HG02759 (cell line): Measurements from ENCODE around the gene OR2Y1.
"Not testable (repeated sequence)": the region's sequence is repeated elsewhere in the genome, so short reads cannot be mapped to it uniquely, and the experiment has no call there.

ENCODE experiments used
- ATAC-seq: cut with Tn5 transposase; IDR thresholded peaks from one replicate; pipeline ENCODE4 v1.9.1; 2021; ENCODE audit warnings: mild to moderate bottlenecking, moderate library complexity; ENCODE audit not compliant: unreplicated experiment

Gene OR2Y1

DNA sequence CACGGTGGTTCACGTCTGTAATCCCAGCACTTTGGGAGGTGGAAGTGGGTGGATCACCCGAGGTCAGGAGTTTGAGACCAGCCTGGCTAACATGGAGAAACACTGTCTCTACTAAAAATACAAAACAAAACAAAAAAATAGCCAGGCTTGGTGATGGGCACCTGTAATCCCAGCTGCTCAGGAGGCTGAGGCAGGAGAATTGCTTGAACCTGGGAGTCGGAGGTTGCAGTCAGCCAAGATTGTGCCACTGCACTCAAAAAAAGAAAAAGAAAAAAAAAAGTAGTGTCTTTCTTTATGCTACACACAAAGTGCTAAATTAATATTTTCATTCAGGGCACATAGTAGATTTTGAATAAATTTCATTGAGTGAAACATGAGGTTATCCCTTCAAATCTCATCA lies 1.1 kb upstream of the OR2Y1 start:
- ATAC-seq = not testable (repeated sequence)

GRCh38 chr5:180739271-180739670 lies 587 bp downstream of the OR2Y1 start:
- ATAC-seq = no peak

- ATAC-seq = no peak
Observed at GRCh38 chr5:180736536-180736935, 3.3 kb downstream of the OR2Y1 start.

DNA sequence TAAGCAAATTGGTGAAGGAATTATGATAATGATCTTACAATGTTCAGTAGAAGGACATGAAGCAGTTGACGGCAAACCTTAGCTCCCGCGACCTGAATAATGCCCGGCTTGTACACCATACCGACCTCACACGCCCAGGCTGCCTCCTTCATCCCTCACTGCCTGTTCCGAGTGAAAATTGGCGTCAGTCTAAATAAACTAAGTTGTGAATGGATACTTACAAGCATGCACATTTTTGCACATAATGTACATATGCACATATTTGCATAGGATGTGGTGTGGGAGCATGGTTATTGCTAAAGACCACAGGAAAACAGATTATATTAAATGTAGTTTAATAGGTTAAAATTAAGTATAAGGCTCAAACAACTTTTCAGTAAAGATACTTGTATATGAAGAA lies 14.9 kb downstream of the OR2Y1 start:
- no peak for ATAC-seq

DNA sequence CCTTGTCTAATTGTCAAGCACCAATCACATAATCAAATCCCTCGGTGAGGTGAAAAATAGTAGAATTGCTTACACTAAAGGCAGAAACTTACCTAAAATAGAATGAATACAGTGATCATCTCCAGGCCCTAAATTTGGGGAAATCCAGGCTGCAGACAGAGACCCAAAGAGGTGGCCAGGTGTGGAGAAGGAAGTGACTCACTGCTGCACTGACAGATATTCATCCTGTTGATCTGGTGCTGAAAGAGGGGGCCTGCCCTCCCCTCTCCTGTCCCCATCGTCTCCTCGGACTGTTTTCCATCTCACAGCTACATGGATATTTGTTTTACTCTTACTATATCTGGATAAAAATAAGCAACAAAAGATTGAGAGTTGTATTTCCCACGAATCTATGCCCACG lies 15.9 kb downstream of the OR2Y1 start:
- no peak for ATAC-seq

- no peak for ATAC-seq
Observed at GRCh38 chr5:180720486-180720885, 19.4 kb downstream of the OR2Y1 start.

DNA sequence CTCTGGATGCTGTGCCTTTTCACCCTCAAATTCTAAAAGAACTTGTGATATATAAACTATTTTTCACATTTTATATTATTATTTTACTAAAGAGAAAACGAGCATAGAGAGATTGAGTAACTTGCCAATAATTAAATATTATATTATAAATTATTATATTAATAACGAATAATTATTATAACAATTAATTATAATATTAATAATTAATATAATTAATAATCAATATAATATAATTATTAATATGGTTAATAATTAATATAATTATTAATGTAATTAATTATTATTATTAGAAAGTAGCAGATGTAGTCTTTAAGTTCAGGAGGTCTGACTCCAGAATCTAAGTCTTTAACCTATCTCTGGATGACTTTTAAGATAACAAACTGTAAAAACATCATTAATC lies 20.1 kb downstream of the OR2Y1 start:
- ATAC-seq = no peak

- ATAC-seq = no peak
Observed at GRCh38 chr5:180718810-180719453, 20.9 kb downstream of the OR2Y1 start.

DNA sequence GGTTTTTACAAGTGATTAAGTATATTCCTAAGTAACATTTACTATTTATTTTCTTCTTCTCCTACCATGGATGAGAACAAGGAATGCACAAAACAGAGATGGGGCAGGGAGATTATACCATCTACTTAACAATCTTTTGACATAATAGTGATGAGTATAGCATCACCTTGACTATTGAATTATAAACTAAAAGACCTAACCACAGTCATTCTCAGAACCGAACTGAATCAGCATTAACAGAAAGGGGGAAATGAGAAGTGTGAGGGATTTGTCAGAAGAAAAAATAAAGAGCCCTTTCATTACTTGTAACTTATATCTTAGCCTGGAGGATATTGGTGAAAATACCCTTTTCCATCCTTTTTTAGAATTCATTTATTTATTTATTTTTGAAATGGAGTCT lies 21.9 kb downstream of the OR2Y1 start:
- ATAC-seq = no peak

DNA sequence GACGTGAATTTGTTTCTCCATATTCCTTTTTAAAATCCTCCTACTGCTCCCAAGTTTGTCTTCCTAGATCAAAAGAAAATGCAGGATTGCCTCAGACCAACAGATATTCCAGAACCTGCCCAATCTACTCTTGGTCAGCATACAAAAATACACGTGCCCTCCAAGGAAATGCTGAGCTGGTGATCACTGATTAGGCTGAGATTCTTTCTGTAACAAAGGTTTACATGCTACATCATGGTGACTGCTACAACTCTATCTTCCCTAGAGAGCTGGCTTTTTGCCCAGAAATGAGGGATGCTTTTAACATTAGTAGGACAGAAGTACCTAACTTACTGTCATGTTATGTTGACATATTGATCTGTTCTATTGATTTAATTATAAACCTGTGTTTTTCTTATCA lies 35.5 kb downstream of the OR2Y1 start:
- no peak for ATAC-seq

DNA sequence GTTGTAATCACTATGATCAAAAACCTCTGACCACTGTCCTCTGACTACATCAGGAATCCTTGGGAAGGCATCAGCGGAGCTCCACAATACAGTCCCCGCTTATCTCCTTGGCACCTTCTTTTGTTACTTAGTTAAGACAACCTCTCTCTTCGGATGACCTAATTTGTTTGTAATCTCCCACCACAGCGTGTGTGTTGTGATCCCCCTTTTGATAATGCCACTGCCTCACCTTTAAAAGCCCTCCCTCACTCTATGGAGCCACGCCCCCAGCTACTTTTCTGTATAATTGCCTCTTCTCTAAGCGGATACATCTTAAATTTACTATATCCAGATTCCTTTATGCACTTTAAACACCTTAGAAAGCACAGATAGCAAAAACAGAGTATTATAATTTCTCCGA lies 35.9 kb downstream of the OR2Y1 start:
- no peak for ATAC-seq

DNA sequence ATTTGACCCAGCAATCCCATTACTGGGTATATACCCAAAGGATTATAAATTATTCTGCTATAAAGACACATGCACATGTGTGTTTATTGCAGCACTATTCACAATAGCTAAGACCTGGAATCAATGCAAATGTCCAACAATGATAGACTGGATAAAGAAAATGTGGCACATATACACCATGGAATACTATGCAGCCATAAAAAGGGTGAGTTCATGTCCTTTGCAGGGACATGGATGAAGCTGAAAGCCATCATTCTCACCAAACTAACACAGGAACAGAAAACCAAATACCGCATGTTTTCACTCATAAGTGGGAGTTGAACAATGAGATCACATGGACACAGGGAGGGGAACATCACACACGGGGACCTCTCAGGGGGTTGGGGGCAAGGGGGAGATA lies 36.5 kb downstream of the OR2Y1 start:
- not testable (repeated sequence) for ATAC-seq

- not testable (repeated sequence) for ATAC-seq
Observed at GRCh38 chr5:180700440-180700839, 39.4 kb downstream of the OR2Y1 start.

DNA sequence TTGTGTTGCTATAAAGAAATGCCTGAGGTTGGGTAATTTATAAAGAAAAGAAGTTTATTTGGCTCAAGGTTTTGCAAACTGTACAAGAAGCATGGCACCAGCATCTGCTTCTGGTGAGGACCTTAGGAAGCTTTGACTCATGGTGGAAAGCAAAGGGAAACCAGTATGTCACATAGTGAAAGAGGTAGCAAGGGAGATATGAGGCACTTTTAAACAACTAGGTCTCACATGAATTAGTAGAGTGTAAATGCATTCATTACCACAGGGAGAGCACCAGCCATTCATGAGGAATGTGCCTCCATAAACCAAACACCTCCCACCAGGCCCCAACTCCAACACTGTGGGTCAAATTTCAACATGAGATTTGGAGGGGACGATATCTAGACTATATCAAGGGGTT lies 40.8 kb downstream of the OR2Y1 start:
- ATAC-seq = no peak

DNA sequence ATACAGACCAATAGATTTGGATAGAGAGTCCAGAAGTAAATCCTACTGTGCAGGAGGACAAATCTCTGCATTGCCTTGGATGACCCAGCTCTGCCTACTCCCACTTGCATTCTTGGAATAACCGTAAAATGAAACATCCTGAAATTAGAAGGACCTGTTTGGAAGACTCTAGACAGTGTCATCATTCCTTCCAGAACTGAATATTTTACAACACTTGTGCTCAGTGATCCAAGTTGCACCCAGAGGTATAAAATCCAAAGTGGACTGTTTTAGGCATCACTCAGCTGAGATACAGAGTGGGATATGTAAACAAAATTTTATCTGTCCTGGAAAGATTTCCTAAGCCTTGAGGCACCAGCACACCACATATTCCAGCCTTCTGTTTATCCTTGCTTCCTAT lies 43.7 kb downstream of the OR2Y1 start:
- no peak for ATAC-seq

DNA sequence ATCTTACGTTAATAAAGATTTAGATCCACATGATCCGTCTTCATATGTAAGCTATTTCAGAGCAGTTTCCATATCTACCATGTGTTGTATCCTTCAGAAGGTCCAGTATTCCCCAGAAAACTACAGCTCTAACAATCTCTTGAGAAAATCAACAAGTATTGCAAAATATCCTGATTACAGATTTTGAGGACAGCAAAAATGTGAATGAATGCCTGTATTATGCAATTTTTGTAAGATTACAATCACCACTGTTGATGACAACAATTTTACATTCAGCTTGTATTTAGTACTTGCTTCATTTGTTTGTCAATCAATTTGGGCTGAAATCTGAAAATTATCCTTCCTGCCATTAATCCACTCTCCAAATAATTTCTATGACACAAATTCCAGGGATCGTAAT lies 47.4 kb downstream of the OR2Y1 start:
- no peak for ATAC-seq

DNA sequence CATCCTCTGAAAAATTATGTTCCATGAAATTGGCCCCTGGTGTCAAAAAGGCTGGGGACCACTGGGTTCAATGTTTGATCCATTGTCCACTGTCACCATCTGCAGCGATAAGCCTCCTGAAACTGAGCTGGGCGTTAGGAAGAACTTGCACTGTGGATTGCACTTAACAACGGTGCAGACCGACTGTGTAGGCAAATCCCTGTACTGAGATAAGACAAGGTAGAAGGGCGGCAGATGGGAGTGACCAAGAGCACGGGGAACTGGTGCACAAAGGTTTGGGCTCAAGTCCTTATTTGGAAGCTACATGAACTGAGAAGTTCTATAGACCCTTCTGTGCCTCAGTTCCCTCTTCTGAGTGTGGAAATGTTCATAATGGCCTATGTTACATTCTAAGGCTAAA lies 48.8 kb downstream of the OR2Y1 start:
- no peak for ATAC-seq

- no peak for ATAC-seq
Observed at GRCh38 chr5:180690562-180690961, 49.3 kb downstream of the OR2Y1 start.

- no peak for ATAC-seq
Observed at GRCh38 chr5:180689775-180690174, 50.1 kb downstream of the OR2Y1 start.
